HG03159 (cell line): ENCODE data around the gene ASTN2.

Experiments used
- ATAC-seq: cut with Tn5 transposase; IDR thresholded peaks from one replicate; pipeline ENCODE4 v1.9.1; 2021; ENCODE audit warnings: mild to moderate bottlenecking, moderate library complexity; ENCODE audit not compliant: unreplicated experiment

The ASTN2 gene

GRCh38 chr9:116555556-116556155, 859.2 kb downstream of the ASTN2 start:
- ATAC-seq: no peak

GRCh38 chr9:116555119-116555518, 859.7 kb downstream of the ASTN2 start:
- no peak for ATAC-seq

- no peak for ATAC-seq
These were observed 864.0 kb downstream of the ASTN2 start for GRCh38 chr9:116550696-116551436.

DNA sequence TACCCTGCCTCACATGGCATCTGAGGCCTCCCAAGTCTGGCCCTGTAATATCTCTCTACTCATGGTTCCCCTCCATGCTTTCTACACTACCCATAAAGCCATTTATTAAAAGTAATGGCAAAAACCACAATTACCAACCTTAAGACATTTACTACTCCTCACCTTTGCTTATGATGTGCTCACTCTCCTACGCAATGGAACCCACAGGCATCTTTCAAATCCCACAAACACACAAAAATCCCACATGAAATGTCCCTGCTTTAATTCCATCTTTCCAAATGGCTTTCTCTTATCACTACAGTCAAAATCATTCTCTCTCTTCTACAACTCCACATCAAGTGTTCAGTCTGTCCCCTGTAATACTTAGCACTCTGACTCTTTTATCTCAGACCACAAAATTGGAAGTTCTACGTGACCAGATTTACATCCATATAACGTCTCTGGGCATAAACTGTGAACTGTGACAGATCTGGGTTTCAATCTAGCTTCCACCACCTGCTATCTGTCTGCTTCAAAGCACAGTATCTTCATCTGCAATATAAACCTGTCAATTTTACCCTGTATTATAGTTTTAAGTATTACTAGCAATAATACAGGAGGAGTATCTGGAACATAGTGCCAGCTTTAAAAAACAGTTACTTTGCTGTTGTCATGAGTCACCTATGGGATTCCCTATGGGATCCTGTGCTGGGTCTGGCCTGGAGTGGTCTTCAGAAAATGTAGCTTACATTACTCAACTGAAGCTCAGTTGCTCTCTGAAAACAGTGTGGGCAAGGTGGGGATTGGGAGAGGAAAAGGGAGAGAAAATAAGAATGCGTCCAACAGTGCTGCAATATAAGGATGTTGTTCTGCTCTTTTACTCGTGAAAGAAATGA, 864.8 kb downstream of the ASTN2 start:
- ATAC-seq: no peak

DNA sequence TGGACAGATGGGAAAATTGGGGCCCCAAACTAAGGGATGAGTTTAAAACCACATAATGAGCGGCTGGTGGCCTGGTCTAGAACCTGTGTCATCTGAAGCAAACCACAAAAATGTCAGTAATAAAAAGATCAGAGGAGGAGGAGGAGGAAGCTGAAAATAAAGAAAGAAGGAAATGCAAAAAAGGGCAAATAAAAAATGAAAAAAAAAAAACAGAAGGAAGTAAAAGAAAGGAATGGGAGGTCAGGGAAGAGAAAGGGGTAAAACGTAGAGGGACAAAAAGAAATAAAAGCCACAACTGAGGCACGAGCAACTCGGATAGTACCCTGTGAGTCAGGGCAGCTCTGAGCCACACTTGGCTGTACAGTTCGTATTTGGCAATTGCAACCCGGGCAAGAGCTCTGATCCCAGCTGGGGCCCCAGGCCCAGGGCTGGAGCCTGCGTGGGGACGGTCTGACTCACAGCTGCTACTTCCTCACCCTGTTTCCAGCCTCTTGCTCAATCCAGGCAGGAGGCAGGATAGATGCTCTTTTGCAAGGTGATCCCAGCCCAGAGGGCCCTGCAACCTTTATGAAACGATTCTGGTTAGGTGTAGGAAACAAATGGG, 865.7 kb downstream of the ASTN2 start:
- ATAC-seq: no peak

- no peak for ATAC-seq
These were observed 867.0 kb downstream of the ASTN2 start for GRCh38 chr9:116547729-116548426.

DNA sequence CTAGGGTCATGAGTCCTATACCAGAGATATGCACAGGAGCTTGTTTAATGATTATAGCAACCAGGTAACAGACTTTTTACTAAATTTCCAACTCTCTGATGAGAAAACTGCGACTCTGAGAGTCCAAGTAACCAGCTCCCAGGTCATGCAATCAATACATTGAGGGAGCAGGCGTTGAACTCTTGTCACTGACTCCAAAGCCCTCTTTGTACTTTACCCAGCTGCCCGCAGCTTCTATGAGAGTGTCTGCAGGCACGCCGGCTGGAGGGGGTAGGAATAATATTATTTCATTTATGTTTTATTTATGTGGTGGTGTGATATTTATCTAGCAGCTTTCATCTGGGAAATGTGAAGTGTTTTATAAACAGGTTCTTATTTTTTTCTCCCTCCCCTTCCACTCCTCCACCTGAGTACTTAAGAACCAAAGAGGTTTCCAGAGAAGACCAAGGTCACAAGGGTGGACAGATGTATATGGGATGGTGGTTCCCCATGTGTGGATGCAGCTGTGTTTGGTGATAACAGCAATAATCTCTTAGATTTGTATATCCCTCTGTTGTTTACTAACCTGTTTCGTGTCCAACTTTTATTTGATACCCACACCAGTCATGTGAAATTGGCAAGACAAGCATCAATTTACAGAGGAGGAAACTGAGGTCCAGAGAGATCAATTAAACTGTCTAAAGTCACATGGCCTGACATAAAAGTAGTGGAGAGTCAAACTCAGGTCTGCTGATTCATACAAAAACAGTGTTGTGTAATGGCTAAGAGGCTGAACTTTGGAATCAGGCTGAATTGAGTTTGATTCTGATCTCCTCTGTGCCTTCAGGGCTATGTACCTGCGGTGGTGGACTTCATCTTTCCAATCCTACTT, 867.9 kb downstream of the ASTN2 start:
- ATAC-seq: no peak

DNA sequence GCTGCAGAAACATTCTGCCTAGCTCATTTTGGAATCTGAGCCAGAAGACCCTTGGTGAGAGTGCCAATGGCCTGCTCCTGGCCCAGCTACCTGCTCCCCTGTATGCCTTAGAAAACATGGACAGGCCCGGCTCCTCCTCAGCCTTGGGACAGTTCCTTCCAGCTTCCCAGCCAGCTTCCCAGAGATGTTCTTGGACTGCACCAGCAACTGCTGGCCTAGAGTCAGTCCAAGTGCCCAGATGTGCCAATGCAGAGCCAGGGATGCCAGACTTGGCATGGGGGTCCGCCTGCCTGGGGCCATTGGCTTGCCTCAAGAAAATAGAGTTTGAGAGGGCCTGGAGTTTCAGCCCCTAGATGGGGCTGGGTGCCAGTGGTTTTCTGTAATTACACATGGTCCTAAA, 870.0 kb downstream of the ASTN2 start:
- ATAC-seq: no peak

DNA sequence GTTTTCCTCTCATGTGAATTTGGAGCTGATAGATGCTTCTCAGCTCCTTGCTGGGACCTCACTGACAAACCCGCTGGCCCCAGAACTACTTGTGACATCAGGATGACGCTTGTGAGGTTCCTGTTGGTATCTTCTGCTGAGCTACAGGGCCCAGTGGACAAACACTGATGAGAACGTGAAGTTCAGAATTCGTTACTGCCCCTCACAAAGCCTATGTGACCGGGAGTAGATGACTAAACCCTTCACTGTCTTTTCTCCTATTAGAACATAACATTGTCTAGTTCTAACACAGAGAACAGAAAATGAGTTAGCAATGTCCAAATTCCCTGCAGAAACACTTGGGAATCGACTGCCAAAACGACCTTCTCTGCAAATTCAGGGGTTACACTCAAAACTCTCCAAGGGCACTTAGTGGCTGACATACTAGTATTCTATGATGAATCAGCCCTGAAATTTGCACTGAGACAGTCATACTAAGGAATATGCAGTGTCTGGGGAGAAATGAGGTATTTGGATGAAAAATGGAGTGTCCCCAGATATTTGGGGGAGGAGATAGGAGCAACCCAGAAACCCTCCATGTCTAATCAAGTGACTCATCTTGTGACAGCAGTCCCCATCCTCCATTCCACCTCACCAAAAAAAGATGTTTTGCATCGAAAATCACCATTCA, 871.0 kb downstream of the ASTN2 start:
- no peak for ATAC-seq

DNA sequence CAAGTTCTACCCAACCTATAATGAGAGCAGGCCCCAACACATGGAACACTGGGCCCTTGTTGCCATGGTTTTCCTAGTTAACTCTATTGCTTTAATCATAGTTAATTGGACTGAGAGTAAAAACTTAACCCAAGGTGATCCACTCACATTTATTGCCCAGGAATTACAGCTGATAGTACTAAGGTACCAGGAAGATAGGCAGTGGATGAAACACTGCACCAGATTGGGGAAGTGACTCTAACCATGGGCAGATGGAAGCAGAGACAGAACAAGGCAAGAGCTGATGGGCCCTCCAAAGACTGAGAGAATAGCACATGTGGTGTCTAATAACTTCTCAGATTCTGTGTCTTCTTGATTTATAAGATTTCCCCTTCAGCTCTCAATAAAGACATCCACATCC, 873.5 kb downstream of the ASTN2 start:
- ATAC-seq: no peak

- ATAC-seq: no peak
These were observed 875.3 kb downstream of the ASTN2 start for GRCh38 chr9:116539549-116539948.

DNA sequence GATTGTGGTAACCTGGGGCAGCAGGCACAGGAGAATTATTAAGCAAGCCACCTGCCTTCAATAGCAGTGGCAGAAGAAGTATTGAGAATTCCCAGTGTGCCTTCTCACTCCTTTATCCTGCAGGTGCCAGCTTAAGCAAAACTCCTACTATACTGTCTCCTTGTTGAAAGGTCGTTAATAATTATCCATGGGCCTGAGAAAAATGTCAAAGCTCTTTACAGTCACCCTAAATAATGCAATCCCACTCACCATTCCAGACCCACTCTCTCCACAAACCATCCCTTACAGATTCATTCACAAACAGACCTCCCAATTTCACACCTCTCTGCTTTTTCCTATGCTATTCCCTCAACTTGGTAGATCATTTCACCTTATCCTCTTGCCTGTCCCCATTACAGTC, 889.2 kb downstream of the ASTN2 start:
- no peak for ATAC-seq

- ATAC-seq: no peak
These were observed 889.9 kb downstream of the ASTN2 start for GRCh38 chr9:116524778-116525470.

GRCh38 chr9:116520218-116520617, 894.6 kb downstream of the ASTN2 start:
- no peak for ATAC-seq

GRCh38 chr9:116516456-116516855, 898.4 kb downstream of the ASTN2 start:
- ATAC-seq: no peak

GRCh38 chr9:116515541-116515940, 899.3 kb downstream of the ASTN2 start:
- no peak for ATAC-seq

DNA sequence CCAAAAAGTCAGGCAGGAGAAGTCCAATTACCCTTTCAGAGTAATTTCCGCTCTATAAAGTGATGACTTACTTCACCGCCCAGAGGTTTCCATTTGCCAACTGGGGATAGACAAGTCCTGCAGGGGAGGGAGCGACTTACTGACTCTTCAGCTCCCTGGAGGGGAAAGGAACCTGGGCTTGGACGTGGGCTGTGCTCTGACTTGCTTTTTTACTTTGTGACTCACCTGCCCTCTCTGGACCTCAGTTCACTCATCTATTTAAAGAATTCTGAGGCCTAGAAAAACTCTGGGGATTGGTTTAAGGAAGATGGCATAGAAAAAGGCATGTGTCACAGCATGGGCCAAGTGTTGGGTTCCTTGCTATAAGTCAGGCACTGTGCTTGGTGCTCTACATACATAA, 908.2 kb downstream of the ASTN2 start:
- ATAC-seq: no peak

GRCh38 chr9:116504893-116505480, 909.9 kb downstream of the ASTN2 start:
- ATAC-seq: peak; percentile 98
